WTC11 (cell line): ENCODE measurements around the gene COLEC12.

Experiments used
- ETV6 ChIP-seq: sonication (generic); formaldehyde crosslinking; IDR thresholded peaks from 2 replicates; pipeline ENCODE4 v1.8.1; 2022; ENCODE audit warnings: mild to moderate bottlenecking, missing genetic modification reagents
- FOXJ3 ChIP-seq: sonication (generic); formaldehyde crosslinking; IDR thresholded peaks from 2 replicates; pipeline ENCODE4 v1.9.0; 2021; ENCODE audit warnings: missing genetic modification reagents, mild to moderate bottlenecking, borderline replicate concordance
- MAX ChIP-seq: sonication (generic); formaldehyde crosslinking; IDR thresholded peaks from 2 replicates; pipeline ENCODE4 v1.8.0; 2022; ENCODE audit warnings: mild to moderate bottlenecking, missing genetic modification reagents
- RELA ChIP-seq: sonication (generic); formaldehyde crosslinking; IDR thresholded peaks from 2 replicates; pipeline ENCODE4 v1.8.1; 2022; ENCODE audit warnings: missing genetic modification reagents, mild to moderate bottlenecking, borderline replicate concordance
- STAT6 ChIP-seq: sonication (generic); formaldehyde crosslinking; conservative IDR thresholded peaks from 2 replicates; pipeline ENCODE4 v1.8.1; 2023; ENCODE audit warnings: mild to moderate bottlenecking, low read depth, missing genetic modification reagents, moderate library complexity
- TF ChIP-seq, protein P1 (sequence below): fragments of 200-600 bp; IDR thresholded peaks from 2 replicates; pipeline ENCODE4 v1.8.0; 2022; ENCODE audit warnings: antibody characterized with exemption

DNA sequence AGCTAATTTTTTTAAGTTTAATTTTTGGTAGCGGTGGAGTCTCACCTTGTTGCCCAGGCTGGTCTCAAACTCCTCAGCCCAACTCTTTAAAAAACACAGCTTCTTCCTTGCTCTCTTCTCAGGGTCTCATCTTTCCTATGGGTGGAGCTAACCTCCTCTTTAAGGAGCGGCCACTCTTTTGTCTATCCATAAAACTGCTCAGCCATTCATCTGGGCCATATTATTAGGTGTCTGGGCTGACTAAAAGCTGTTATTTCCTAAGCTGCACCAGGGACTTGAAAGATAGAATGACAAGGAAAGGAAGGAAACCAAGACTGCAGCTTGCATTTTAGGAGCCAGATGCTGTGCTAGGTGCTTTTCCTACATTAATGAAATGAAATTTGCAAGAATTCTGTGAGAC lies 196.9 kb downstream of the COLEC12 start:
- TF ChIP-seq STAT6 (CRISPR knock-in tag): no peak
- TF ChIP-seq, protein P1, sequence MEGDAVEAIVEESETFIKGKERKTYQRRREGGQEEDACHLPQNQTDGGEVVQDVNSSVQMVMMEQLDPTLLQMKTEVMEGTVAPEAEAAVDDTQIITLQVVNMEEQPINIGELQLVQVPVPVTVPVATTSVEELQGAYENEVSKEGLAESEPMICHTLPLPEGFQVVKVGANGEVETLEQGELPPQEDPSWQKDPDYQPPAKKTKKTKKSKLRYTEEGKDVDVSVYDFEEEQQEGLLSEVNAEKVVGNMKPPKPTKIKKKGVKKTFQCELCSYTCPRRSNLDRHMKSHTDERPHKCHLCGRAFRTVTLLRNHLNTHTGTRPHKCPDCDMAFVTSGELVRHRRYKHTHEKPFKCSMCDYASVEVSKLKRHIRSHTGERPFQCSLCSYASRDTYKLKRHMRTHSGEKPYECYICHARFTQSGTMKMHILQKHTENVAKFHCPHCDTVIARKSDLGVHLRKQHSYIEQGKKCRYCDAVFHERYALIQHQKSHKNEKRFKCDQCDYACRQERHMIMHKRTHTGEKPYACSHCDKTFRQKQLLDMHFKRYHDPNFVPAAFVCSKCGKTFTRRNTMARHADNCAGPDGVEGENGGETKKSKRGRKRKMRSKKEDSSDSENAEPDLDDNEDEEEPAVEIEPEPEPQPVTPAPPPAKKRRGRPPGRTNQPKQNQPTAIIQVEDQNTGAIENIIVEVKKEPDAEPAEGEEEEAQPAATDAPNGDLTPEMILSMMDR: no peak
- no peak for TF ChIP-seq FOXJ3 (CRISPR knock-in tag)
- no peak for TF ChIP-seq ETV6 (CRISPR knock-in tag)
- TF ChIP-seq RELA (CRISPR knock-in tag): no peak
- no peak for TF ChIP-seq MAX (CRISPR knock-in tag)
